D721Med (cell line): ENCODE measurements around the gene TBC1D25.

Experiments used
- DNase-seq: peaks from one replicate; pipeline ENCODE4 v3.0.0; 2011; ENCODE audit warnings: low spot score; ENCODE audit not compliant: insufficient read length
- FAIRE-seq: peaks from 2 replicates; lab custom pipeline; 2011; peaks lifted over from hg19 to GRCh38; lab: Jason Lieb, UNC
- TF ChIP-seq, protein P1 (sequence below): IDR thresholded peaks from 2 replicates; pipeline ENCODE4 v1.5.1; 2012; ENCODE audit warnings: mild to moderate bottlenecking, control low read depth; ENCODE audit not compliant: insufficient read depth; ENCODE audit errors: missing control alignments

The TBC1D25 gene

DNA sequence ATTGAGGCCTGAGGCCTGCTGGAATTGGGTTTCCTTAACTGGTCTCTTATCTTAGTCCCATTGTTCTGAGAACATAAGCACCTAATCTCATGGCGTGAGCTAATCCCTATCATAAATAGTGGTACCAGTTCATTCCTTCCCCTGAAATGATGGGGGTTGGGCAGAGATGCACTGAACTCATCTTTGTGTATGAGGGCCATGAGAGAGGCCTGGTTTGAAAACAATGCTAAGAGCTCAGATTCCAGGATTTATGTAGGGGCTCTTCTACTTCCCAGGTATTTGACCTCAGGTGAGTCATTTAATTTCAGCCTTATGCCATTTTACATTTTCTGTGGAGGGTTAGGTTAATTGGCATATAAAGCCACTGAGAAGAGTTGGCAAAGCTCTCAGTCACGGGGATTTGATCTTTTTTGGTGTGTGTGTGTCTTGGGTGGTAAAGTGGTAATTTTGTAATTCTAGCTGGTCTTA lies 39.2 kb downstream of the TBC1D25 start:
- FAIRE-seq (no peak), DNase-seq (no peak)
- TF ChIP-seq, protein P1, sequence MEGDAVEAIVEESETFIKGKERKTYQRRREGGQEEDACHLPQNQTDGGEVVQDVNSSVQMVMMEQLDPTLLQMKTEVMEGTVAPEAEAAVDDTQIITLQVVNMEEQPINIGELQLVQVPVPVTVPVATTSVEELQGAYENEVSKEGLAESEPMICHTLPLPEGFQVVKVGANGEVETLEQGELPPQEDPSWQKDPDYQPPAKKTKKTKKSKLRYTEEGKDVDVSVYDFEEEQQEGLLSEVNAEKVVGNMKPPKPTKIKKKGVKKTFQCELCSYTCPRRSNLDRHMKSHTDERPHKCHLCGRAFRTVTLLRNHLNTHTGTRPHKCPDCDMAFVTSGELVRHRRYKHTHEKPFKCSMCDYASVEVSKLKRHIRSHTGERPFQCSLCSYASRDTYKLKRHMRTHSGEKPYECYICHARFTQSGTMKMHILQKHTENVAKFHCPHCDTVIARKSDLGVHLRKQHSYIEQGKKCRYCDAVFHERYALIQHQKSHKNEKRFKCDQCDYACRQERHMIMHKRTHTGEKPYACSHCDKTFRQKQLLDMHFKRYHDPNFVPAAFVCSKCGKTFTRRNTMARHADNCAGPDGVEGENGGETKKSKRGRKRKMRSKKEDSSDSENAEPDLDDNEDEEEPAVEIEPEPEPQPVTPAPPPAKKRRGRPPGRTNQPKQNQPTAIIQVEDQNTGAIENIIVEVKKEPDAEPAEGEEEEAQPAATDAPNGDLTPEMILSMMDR = no peak

DNA sequence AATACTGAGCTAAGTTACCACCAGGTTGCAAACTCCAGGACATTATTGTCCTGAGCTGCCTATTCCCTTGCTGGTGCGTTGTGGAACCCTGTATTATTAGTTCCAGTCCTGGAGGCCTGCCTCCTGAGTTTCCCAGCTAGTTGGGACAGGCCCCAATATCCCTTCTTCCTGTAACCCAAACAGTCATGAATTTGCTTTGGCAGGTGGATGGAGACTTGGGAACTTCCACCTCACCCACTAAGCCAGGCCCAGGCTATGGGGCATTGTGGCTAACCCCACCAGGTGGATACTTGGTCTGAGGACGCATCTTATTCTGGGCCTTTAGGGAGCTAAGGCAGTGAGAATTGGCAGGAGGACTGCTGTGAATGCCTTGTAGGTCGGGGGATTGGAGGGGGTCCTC lies 39.7 kb downstream of the TBC1D25 start:
- no peak for FAIRE-seq
- TF ChIP-seq, protein P1 = no peak
- DNase-seq = no peak

DNA sequence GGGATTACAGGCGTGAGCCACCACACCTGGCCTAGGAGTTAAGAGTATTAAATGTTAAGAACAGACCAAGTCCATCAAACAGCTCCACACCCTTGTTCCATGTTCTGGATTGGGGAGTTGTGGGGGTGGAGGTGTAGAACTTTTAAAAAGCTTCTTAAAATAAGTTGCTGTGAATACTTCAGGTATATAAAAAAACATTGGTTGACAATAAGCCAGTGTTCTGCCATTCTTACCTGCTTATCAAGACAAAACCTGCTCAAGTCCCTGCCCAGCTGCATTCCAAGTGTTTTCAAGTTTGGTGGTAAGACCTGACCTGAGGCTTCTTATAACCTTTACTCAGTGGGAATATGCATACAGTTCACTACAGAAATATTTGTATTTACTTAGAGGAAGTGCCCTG lies 41.1 kb downstream of the TBC1D25 start:
- TF ChIP-seq, protein P1 = no peak
- FAIRE-seq = no peak

DNA sequence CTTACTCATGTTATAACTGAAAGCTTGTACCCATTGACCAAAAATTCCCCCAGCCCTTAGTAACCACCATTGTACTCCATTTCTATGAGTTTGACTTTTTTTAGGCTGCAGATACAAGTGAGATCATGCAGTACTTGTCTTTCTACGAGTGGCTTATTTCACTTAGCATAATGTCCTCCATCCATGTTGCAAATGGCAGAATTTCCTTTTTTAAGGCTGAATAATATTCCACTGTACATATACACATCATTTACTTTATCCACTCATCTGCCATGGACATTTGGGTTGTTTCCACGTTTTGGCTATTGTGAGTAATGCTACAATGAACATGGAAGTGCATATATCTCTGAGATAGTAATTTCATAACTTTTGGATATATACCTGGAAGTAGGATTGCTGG lies 45.2 kb downstream of the TBC1D25 start:
- TF ChIP-seq, protein P1 = no peak
- DNase-seq (no peak), FAIRE-seq (no peak)

More for the DNA sequence above, 41.1 kb downstream of the TBC1D25 start:
- no peak for DNase-seq

DNA sequence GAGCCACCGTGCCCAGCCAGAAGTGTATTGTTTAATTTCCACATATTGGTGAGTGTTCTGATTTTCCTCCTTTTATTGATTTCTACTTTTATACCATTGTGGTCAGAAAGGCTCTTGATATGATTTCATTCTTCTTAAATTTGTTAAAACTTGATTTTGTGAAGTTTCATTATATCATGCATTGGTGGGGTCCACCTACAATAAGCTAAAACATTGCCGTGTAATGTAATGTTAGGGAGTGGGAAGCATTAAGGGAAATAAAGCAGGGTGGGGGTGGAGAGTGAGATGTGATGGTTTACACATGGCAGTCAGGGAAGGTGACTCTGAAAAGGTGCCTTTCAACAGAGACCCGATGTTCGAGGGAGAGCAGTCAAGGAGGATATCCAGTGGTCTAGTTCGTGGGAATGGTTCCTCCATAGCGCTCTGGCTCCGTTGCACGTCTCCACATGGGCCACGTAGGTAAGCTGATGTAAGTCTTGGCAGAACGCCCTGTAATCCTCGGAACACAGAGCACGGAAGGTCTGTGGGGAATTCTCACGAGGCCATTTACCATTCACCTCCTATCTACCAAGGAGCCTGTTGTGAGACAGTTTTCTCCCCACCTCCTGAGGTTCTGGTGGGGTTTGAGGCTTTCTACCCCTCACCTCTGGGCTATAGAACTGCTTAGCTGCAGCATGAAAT lies 50.1 kb downstream of the TBC1D25 start:
- DNase-seq (no peak), FAIRE-seq (no peak)

DNA sequence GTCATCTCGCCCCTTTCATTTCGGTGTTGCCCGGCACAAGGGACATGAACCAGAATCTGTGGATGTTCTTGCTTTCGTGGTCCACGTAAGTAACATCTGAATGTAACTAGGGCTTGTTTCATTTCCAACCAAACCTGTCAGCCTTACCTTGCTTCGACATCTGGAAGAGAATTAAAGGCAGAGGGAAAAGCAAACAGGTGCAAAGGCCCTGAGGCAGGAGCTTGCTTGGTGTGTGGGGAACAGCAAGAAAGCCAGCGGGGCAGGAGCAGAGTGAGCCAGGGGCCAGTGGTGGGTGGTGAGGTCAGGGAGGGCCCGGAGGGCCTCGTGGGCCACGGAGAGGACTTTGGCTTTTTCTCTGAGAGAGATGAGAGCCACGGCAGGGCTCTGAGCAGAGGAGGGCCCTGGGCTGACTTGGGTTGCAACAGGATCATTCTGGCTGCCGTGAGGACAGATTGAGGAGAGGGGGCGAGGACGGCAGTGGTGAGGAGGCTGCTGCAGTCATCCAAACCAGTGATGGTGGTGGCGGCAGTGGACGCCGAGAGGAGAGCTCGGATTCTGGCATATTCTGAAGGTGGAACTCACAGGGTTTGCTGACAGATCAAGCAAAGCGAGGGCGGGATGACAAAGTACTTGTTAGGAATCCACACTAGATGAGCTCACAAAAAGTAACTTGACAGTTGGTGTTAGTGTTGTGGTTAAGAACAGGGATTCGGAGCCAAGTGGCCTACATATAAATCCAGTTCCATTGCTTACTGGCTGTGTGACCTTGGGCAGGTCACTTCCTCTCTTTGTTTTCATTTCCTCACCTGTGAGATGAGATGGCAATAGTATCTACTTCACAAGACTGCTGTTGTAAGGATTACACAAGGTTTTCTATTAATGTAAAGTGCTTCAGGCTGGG lies 50.9 kb downstream of the TBC1D25 start:
- DNase-seq = no peak
- TF ChIP-seq, protein P1 = no peak
- no peak for FAIRE-seq

More for the DNA sequence above, 50.1 kb downstream of the TBC1D25 start:
- TF ChIP-seq, protein P1 = no peak
